OCI-LY1 (cell line): Measurements from ENCODE around the gene HAX1.
"Not testable (repeated sequence)": the region's sequence is repeated elsewhere in the genome, so short reads cannot be mapped to it uniquely, and the experiment has no call there.

Experiments
- EZH2 ChIP-seq: fragments of 200-600 bp; sonication (generic), shearing (Covaris generic); IDR thresholded peaks from 2 replicates; pipeline ENCODE4 v1.8.0; 2017; ENCODE audit warnings: borderline replicate concordance, mixed run types, mild to moderate bottlenecking, antibody characterized with exemption, low read length, moderate library complexity, mixed read lengths
- TF ChIP-seq, protein P1 (sequence below): fragments of 200-600 bp; sonication (generic), shearing (Covaris generic); IDR thresholded peaks from 2 replicates; pipeline ENCODE4 v1.5.1; 2017; ENCODE audit warnings: mild to moderate bottlenecking, antibody characterized with exemption, low read length, moderate library complexity, mixed read lengths

DNA sequence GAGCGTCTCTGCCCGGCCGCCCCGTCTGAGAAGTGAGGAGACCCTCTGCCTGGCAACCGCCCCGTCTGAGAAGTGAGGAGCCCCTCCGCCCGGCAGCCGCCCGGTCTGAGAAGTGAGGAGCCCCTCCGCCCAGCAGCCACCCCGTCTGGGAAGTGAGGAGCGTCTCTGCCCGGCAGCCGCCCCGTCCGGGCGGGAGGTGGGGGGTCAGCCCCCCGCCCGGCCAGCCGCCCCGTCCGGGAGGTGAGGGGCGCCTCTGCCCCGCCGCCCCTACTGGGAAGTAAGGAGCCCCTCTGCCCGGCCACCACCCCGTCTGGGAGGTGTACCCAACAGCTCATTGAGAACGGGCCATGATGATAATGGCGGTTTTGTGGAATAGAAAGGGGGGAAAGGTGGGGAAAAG, 15.2 kb downstream of the HAX1 start:
- TF ChIP-seq, protein P1, sequence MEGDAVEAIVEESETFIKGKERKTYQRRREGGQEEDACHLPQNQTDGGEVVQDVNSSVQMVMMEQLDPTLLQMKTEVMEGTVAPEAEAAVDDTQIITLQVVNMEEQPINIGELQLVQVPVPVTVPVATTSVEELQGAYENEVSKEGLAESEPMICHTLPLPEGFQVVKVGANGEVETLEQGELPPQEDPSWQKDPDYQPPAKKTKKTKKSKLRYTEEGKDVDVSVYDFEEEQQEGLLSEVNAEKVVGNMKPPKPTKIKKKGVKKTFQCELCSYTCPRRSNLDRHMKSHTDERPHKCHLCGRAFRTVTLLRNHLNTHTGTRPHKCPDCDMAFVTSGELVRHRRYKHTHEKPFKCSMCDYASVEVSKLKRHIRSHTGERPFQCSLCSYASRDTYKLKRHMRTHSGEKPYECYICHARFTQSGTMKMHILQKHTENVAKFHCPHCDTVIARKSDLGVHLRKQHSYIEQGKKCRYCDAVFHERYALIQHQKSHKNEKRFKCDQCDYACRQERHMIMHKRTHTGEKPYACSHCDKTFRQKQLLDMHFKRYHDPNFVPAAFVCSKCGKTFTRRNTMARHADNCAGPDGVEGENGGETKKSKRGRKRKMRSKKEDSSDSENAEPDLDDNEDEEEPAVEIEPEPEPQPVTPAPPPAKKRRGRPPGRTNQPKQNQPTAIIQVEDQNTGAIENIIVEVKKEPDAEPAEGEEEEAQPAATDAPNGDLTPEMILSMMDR = not testable (repeated sequence)
- not testable (repeated sequence) for TF ChIP-seq EZH2
